Measurements from ENCODE around the gene BBIP1. TPM values are rescaled to one million over a fixed set of nuclear protein-coding genes. Genes with fewer than 3 reads are reported as not detected.

Gene BBIP1
- total and polyA plus RNA-seq, 10 of the 15 experiments (the other 5 are each of a cell fraction or from before 2014, with no cell fraction given): 13.8 to 40.8 (median 31.3) TPM

DNA sequence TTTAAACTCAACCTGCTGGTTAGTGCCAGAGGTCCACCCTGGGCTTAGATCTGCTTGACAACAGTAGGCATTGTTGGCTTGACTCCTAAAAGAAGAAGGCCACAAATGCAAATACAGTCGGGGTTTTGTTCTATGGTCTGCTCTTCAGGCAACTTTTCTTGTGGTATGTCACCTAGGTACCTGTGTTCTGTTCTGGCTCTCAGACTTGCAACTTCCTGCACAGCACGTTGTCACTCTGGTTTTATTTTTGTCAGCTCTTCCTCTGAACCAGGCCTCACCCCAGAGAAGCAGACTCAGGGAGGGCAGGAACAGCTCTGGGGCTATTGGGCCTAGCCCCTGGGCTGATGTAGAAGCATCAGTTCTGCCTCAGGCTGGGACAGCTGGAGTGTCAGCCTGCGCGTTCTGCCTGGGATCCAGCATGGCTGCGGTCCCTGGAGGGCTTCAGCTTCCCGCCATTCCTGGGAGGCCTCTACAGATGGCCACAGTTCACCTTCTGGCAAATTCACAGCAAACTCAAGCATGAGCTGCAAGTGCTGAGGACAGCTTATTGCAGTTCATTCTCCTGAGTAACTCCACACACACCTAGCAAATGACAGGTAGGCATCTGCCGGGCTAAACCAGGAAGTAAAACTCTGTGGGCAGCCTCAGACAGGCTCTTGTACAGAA lies 58.3 kb downstream of the BBIP1 start (continued):
- TF ChIP-seq ZNF592 (IDR thresholded peaks at IDR 0.05) (peak; percentile 49; the same call in 1 of the 2 replicates), KAT2A (conservative IDR thresholded peaks at IDR 0.05; ENCODE audit: control insufficient read depth, low read depth, low read length) (no peak), RELA (IDR thresholded peaks at IDR 0.05; ENCODE audit: borderline replicate concordance, partially characterized antibody) (no peak), HCFC1 (IDR thresholded peaks at IDR 0.05; ENCODE audit: low read length) (no peak), KLF5 (IDR thresholded peaks at IDR 0.05; ENCODE audit: partially characterized antibody) (no peak), MXI1 (IDR thresholded peaks at IDR 0.05; ENCODE audit: low read depth, low read length) (peak; percentile 68), MAX (IDR thresholded peaks at IDR 0.05; ENCODE audit: low read depth, low read length) (peak; percentile 46; the same call in 1 of the 2 replicates), BCLAF1 (IDR thresholded peaks at IDR 0.05) (no peak), BHLHE40 (IDR thresholded peaks at IDR 0.05; ENCODE audit: borderline replicate concordance in 1 of 2, low read depth in 2 of 2, low read length in 1 of 2) (peak; percentile 45 to 56; a peak in 2 of 4 replicates), RB1 (IDR thresholded peaks at IDR 0.05; ENCODE audit: borderline replicate concordance) (peak; percentile 68; the same call in 1 of the 2 replicates), NFYA (IDR thresholded peaks at IDR 0.05; ENCODE audit: borderline replicate concordance, low read depth, low read length) (no peak), FOXK2 (IDR thresholded peaks at IDR 0.05) (no peak), SMAD5 (IDR thresholded peaks at IDR 0.05; ENCODE audit: low read depth) (no peak), POU2F2 (IDR thresholded peaks at IDR 0.05; ENCODE audit: borderline replicate concordance, low read depth, low read length) (peak; percentile 89; the same call in 2 of the 3 replicates), NFXL1 (IDR thresholded peaks at IDR 0.05; ENCODE audit: borderline replicate concordance) (no peak), ELK1 (IDR thresholded peaks at IDR 0.05; ENCODE audit: low read depth, low read length) (0 out of 2 replicates have a peak, but pooled peaks have one; percentile 18)
- TF ChIP-seq, protein P1, sequence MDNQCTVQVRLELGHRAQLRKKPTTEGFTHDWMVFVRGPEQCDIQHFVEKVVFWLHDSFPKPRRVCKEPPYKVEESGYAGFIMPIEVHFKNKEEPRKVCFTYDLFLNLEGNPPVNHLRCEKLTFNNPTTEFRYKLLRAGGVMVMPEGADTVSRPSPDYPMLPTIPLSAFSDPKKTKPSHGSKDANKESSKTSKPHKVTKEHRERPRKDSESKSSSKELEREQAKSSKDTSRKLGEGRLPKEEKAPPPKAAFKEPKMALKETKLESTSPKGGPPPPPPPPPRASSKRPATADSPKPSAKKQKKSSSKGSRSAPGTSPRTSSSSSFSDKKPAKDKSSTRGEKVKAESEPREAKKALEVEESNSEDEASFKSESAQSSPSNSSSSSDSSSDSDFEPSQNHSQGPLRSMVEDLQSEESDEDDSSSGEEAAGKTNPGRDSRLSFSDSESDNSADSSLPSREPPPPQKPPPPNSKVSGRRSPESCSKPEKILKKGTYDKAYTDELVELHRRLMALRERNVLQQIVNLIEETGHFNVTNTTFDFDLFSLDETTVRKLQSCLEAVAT (IDR thresholded peaks at IDR 0.05): peak; percentile 54

Data from GM12878 (cell line).